WTC11 (cell line): ENCODE results near the gene TIMM17B.

Source experiments
- CTCF ChIP-seq: fragments of 200-600 bp; IDR thresholded peaks from 2 replicates; pipeline ENCODE4 v1.8.0; 2022; ENCODE audit warnings: antibody characterized with exemption
- ESRRA ChIP-seq: sonication (generic); formaldehyde crosslinking; IDR thresholded peaks from 2 replicates; pipeline ENCODE4 v1.8.1; 2022; ENCODE audit warnings: mild to moderate bottlenecking, missing genetic modification reagents, borderline replicate concordance
- GABPB1 ChIP-seq: sonication (generic); formaldehyde crosslinking; IDR thresholded peaks from 2 replicates; pipeline ENCODE4 v1.8.1; 2023; ENCODE audit warnings: mild to moderate bottlenecking, missing genetic modification reagents
- NR1H2 ChIP-seq: sonication (generic); formaldehyde crosslinking; IDR thresholded peaks from 2 replicates; pipeline ENCODE4 v1.9.0; 2021; ENCODE audit warnings: mild to moderate bottlenecking, moderate library complexity, missing genetic modification reagents
- NR3C1 ChIP-seq: sonication (generic); formaldehyde crosslinking; conservative IDR thresholded peaks from 2 replicates; pipeline ENCODE4 v1.8.1; 2023; ENCODE audit warnings: low read depth, mild to moderate bottlenecking, missing genetic modification reagents
- TP53 ChIP-seq: sonication (generic); formaldehyde crosslinking; IDR thresholded peaks from 2 replicates; pipeline ENCODE4 v1.8.1; 2023; ENCODE audit warnings: mild to moderate bottlenecking, missing genetic modification reagents
- TF ChIP-seq, protein P1 (sequence below): sonication (generic); formaldehyde crosslinking; IDR thresholded peaks from 2 replicates; pipeline ENCODE4 v1.8.0; 2023; ENCODE audit warnings: missing genetic modification reagents, mild to moderate bottlenecking, borderline replicate concordance
- TF ChIP-seq, protein P2 (sequence below): sonication (generic); formaldehyde crosslinking; IDR thresholded peaks from 2 replicates; pipeline ENCODE4 v1.8.1; 2022; ENCODE audit warnings: low read depth, missing genetic modification reagents, borderline replicate concordance

DNA sequence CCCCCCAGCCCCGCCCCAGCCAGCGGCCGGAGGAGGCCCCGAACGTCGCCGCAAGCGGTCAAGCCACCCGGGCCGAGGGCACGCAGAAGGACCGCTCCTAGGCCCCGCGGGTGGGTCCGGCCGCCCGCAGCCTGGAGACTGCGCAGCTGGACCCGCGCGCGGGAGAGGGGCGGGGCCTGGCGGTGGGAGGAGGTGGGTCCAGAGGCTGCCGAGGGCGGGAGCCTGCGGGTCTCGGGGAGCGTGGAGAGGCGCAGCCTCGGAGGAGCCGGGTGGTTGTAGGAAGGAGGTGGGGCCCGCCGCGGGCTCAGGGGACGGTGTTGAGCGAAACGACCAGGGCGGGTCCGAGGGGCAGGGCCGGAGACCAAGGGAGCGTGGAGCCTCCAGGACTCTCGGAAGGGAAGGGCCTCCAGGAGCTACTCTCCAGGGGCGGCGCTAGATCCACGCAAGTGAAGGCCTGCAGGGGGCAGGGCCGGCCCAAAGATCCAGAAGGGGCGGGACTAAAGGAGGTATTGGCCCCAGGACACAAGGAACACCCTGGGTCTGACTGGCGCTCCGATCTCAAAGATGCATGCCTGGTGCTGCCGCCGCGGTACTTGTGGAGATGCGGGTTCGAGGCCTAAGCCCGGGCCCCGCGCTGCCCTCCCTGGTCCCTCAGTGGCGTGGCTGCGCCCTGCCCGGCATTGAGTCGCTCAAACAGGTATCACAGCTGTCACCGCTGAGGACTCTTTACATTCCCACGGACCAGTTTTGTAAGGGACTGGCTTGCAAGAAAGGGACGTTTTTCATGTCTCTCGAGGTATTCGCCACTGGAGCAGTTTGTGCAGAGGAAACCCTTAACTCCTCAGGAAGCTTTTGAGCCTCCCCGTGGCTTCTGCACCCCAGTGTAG is 5.9 kb downstream of the TIMM17B start:
- no peak for TF ChIP-seq CTCF
- TF ChIP-seq NR3C1 (CRISPR knock-in tag) = no peak
- TF ChIP-seq, protein P1, sequence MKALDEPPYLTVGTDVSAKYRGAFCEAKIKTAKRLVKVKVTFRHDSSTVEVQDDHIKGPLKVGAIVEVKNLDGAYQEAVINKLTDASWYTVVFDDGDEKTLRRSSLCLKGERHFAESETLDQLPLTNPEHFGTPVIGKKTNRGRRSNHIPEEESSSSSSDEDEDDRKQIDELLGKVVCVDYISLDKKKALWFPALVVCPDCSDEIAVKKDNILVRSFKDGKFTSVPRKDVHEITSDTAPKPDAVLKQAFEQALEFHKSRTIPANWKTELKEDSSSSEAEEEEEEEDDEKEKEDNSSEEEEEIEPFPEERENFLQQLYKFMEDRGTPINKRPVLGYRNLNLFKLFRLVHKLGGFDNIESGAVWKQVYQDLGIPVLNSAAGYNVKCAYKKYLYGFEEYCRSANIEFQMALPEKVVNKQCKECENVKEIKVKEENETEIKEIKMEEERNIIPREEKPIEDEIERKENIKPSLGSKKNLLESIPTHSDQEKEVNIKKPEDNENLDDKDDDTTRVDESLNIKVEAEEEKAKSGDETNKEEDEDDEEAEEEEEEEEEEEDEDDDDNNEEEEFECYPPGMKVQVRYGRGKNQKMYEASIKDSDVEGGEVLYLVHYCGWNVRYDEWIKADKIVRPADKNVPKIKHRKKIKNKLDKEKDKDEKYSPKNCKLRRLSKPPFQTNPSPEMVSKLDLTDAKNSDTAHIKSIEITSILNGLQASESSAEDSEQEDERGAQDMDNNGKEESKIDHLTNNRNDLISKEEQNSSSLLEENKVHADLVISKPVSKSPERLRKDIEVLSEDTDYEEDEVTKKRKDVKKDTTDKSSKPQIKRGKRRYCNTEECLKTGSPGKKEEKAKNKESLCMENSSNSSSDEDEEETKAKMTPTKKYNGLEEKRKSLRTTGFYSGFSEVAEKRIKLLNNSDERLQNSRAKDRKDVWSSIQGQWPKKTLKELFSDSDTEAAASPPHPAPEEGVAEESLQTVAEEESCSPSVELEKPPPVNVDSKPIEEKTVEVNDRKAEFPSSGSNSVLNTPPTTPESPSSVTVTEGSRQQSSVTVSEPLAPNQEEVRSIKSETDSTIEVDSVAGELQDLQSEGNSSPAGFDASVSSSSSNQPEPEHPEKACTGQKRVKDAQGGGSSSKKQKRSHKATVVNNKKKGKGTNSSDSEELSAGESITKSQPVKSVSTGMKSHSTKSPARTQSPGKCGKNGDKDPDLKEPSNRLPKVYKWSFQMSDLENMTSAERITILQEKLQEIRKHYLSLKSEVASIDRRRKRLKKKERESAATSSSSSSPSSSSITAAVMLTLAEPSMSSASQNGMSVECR = no peak
- no peak for TF ChIP-seq NR1H2
- no peak for TF ChIP-seq GABPB1 (CRISPR knock-in tag)
- TF ChIP-seq TP53 (CRISPR knock-in tag) = no peak
- no peak for TF ChIP-seq ESRRA (CRISPR knock-in tag)
- TF ChIP-seq, protein P2, sequence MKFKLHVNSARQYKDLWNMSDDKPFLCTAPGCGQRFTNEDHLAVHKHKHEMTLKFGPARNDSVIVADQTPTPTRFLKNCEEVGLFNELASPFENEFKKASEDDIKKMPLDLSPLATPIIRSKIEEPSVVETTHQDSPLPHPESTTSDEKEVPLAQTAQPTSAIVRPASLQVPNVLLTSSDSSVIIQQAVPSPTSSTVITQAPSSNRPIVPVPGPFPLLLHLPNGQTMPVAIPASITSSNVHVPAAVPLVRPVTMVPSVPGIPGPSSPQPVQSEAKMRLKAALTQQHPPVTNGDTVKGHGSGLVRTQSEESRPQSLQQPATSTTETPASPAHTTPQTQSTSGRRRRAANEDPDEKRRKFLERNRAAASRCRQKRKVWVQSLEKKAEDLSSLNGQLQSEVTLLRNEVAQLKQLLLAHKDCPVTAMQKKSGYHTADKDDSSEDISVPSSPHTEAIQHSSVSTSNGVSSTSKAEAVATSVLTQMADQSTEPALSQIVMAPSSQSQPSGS (CRISPR knock-in tag) = no peak
